ENCODE measurements around the gene NOXRED1.

The NOXRED1 gene

DNA sequence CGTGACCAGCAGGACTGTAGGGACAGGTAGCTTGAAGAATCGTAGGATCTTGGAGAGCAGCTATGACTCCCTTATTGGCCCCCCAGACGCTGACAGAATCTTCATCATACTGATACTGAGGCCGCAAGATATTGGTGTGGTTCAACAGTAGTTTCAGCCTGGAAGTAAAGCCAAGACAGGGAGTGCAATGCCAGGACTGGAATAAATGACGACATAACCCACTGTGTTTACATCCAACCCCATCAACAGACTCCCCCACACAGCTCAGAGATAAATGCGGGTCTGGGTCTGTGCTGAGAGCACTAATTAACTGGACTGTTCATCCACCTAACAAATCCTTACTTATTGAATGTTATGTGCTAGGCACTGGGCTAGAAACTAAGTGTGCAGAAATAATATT is 16.6 kb downstream of the NOXRED1 start:
- DNase-seq: no peak

- DNase-seq: no peak
Observed at GRCh38 chr14:77406086-77406485, 17.2 kb downstream of the NOXRED1 start.

DNA sequence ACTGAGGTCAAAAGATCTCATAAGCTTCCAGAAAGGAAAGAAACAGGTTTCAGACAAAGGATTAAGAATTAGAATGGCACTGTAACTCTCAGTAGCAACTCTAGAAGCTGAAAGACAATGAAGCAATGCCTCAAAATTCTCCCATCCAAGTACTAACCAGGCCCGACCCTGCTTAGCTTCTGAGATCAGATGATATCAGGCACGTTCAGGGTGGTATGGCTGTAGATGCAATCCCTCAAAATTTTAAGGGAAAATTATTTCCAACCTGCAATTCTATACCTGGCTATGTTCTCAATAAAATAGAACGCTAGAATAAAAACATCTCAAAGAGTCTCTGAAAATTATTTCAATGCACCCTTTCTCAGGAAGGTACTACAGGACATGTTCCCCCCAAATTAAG is 19.6 kb downstream of the NOXRED1 start:
- DNase-seq: no peak

GRCh38 chr14:77400216-77400615 is 23.1 kb downstream of the NOXRED1 start:
- no peak for DNase-seq

DNA sequence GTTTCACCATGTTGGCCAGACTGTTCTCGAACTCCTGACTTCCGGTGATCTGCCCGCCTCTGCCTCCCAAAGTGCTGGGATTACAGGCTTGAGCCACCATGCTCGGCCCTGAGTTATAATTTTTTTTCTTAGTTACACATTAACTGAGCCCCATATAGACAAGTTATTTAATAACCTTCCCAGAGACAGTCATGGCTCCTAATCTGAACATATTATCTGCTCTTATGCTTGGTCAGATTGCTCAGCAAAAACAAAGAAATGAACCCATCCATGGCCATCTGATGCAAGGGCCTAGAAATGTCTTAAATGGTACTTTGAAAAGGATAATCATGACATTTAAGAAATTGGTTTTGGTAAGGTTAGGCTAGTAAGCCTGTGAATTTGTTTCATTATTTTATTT is 33.1 kb downstream of the NOXRED1 start:
- no peak for DNase-seq

- no peak for DNase-seq
Observed at GRCh38 chr14:77378701-77379100, 44.6 kb downstream of the NOXRED1 start.

- peak in 1 of 2 experiments; percentile 33 for DNase-seq
Observed at GRCh38 chr14:77377502-77377844, 45.9 kb downstream of the NOXRED1 start.

- peak; percentile 59 to 88 for DNase-seq
Observed at GRCh38 chr14:77376771-77377501, 46.4 kb downstream of the NOXRED1 start, which contains the start of the genes SAMD15 and TMED8. Gene SAMD15 (plus strand): TSS chr14:77377379. CDS start chr14:77377419, 40 bp downstream. Gene TMED8 (minus strand): TSS chr14:77377094. CDS start chr14:77377053, 41 bp downstream.

DNA sequence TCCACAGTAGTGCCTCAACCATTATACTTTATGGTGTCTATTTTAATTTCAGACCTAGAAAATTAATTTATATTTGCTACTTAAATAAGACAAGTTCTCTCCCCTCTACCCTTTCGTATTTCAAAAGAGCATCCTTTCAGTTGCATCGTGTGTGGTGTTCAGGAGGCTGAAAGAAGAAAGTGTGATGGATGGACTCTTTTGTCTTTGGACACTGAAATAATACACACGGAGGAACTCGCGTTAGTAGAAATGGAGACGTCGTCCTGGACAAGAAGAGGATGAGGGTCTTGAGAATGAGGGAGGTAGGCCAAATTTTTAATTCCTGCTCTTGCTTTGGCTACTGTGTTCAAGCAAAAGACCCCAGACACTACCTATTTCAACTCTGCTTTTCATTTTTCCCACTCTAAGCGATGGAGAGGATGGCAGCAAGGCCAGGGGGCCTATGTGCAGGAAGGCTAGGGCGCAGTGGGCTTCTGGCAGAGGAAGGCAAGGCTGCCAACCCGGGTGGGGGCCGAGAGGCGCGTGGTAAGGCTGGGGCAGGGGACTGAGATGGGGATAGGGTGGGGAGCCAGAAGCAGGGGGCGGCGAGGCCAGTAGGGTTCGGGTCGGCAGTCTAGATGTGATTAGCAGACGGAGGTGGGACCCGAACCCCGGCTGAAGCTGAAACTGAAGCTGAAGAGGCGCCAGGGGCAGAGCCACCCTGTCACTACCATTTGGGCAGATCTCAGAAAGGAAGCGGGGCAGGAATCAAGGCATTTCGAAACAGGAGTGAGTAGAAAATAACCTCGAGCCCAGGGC is 47.2 kb downstream of the NOXRED1 start:
- DNase-seq: peak in 1 of 2 experiments; percentile 12

GRCh38 chr14:77375164-77375950 is 48.0 kb downstream of the NOXRED1 start:
- DNase-seq: no peak

DNA sequence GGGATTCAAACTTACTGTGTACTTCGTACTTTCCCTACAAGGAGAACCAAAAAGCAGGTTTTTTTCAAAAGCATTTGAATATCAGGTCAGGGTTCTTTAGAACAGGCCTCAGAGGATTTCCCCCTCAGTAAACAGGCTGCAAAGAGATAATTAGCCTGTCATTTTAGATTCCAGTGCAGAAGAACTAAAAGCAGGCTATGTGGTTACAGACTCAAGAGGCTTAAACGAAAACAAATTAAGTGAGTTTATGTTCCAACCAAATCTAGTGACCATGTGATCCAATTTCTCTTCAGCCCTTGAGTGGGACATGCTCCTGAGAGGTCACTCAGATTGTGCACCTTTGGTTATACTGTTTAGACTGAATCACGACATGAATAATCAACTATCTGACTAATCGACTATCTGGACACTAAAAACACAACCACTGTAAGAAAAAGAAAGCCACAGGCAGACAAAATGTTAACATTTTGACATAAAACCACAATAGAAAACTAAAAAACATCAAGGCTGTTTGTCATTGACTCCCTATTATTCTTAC is 51.0 kb downstream of the NOXRED1 start:
- no peak for DNase-seq

- no peak for DNase-seq
Observed at GRCh38 chr14:77369285-77369684, 54.0 kb downstream of the NOXRED1 start.

DNA sequence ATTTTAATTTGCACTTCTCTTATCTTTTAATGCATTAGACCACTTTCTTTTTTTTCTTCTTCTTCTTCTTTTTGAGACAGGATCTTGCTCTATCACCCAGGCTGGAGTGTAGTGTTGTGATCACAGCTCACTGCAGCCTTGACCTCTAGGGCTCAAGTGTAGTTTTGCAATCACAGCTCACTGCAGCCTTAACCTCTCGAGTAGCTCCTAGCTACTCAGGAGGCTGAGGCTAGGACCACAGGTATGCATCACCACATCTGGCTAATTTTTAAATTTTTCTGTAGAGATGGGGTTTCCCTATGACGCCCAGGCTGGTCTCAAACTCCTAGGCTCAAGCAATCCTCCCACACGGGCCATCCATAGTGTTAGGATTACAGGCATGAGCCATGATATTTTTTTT is 59.2 kb downstream of the NOXRED1 start:
- no peak for DNase-seq

GRCh38 chr14:77359626-77360025 is 63.7 kb downstream of the NOXRED1 start:
- no peak for DNase-seq

DNA sequence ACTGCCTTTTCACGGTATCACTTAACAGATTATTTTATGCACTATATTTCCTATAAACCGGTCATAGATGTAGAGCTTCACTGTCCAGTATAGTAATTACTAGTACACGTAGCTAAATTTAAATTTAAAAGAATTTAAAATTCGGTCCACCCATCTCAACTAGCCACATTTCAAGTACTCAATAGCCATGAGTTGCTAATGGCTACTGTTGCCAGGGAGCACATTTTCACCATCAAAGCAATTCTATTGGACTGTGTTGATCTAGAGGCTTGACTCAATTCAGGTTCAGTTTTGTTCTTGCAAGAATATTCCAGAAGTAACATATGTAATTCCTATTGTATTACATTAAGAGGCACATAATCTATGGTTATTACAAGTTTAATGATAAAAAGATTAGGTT is 66.4 kb downstream of the NOXRED1 start:
- DNase-seq: no peak

DNA sequence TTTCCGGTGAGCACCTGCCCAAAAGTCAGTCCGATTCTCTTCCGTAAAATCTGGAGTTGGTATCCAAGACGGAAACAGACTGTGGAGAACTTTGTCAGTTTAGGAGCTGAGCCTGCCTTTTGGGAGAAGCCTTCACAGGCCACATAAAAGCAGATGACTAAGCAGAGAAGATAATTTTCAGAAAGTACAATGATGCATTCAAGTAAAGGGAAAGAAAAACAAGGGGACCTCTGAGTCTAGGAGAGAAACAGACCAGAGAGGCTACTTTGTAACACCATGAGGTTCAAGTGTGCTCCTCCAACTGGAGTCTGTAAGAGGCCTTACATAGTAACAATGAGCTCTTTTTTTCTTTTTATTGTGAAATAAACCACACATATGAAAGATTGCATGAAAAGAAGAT is 67.5 kb downstream of the NOXRED1 start:
- no peak for DNase-seq

GRCh38 chr14:77353469-77354141 is 69.7 kb downstream of the NOXRED1 start:
- no peak for DNase-seq

DNA sequence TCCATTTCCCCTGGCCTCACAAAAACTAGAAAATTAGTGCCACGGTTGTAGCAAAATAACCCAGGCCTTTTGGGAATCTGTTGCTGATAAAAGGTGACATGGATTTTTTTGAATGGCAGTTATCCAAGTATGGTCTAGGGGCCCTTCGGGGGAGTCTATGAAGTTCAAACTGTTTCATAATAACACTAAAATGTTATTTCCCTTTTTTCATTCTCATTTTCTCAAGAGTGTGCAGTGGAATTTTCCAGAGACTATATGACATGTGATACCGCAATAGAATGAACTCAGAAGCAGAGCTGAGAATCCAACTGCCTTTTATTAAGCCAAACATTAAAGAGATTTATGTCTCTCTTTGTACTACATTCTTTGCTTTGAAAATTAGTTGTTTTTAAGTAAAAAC is 75.6 kb downstream of the NOXRED1 start:
- no peak for DNase-seq

- DNase-seq: no peak
Observed at GRCh38 chr14:77346495-77346894, 76.8 kb downstream of the NOXRED1 start.

- no peak for DNase-seq
Observed at GRCh38 chr14:77344377-77344996, 78.8 kb downstream of the NOXRED1 start.
